ENCODE data around the gene TBC1D14.

DNA sequence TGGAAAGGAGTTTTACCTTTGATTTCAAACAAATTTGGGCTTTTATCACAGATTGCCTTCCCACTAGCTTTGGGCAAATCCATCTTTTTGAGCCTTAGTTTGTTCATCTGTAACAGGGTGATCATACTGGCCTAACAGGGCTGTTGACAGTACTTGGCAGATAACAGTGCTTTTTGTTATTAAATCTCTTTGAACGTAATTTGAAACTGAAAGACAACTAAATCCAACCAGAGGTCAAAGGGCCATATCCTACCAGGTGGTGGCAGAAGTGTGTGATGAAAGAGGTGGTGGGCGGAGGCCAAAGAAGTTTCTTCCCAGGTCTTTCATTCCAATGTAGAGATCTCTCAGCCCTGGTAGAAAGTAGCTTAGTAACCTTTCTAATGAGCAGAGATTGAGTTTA is 98.3 kb downstream of the TBC1D14 start:
- TF ChIP-seq, protein P1, sequence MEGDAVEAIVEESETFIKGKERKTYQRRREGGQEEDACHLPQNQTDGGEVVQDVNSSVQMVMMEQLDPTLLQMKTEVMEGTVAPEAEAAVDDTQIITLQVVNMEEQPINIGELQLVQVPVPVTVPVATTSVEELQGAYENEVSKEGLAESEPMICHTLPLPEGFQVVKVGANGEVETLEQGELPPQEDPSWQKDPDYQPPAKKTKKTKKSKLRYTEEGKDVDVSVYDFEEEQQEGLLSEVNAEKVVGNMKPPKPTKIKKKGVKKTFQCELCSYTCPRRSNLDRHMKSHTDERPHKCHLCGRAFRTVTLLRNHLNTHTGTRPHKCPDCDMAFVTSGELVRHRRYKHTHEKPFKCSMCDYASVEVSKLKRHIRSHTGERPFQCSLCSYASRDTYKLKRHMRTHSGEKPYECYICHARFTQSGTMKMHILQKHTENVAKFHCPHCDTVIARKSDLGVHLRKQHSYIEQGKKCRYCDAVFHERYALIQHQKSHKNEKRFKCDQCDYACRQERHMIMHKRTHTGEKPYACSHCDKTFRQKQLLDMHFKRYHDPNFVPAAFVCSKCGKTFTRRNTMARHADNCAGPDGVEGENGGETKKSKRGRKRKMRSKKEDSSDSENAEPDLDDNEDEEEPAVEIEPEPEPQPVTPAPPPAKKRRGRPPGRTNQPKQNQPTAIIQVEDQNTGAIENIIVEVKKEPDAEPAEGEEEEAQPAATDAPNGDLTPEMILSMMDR (conservative IDR thresholded peaks at IDR 0.05; ENCODE audit: low read depth, low read length) = no peak
- no peak for TF ChIP-seq EZH2 (IDR thresholded peaks at IDR 0.05; ENCODE audit: borderline replicate concordance, low read depth, low read length, poor library complexity, severe bottlenecking)
